Measurements from ENCODE around the gene RASGRP4.
A peak's percentile ranks its signal among the peaks of the same experiment; 100 is the strongest.

Gene RASGRP4

DNA sequence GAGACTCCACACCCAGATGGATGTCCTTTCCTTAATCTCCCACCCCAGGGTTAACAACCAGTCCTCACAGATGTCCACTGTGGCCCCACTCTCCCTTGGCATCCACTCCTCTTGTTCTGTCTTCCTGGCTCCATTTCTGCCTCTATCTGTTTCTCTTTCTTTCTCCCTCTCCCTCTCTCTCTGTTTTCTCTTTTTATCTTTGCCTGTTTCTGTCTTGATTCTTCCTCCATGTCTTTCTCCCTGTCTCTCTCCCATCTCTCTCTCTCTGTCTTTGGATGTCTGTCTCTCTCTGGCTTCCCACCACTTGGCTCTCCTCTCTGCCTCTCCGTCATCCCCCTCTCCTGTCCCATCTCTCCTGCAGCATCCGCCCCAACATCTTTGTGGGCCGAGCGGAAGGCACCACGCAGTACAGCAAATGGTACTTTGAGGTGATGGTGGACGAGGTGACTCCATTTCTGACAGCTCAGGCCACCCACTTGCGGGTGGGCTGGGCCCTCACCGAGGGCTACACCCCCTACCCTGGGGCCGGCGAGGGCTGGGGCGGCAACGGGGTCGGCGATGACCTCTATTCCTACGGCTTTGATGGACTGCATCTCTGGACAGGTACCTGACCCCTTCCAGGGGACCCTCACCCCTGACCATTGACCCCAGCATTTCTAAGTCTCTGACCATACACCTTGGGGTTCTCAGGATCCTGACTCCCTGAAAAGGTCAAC lies 31.8 kb upstream of the RASGRP4 start:
- no peak for TF ChIP-seq POLR2A (IDR thresholded peaks at IDR 0.05; ENCODE audit: extremely low read depth, insufficient read length)
- TF ChIP-seq, protein P1, sequence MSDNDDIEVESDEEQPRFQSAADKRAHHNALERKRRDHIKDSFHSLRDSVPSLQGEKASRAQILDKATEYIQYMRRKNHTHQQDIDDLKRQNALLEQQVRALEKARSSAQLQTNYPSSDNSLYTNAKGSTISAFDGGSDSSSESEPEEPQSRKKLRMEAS (IDR thresholded peaks at IDR 0.05; ENCODE audit: low read depth, low read length) = no peak
- no peak for TF ChIP-seq MYC (IDR thresholded peaks at IDR 0.05; ENCODE audit: low read depth, low read length)
- TF ChIP-seq, protein P2, sequence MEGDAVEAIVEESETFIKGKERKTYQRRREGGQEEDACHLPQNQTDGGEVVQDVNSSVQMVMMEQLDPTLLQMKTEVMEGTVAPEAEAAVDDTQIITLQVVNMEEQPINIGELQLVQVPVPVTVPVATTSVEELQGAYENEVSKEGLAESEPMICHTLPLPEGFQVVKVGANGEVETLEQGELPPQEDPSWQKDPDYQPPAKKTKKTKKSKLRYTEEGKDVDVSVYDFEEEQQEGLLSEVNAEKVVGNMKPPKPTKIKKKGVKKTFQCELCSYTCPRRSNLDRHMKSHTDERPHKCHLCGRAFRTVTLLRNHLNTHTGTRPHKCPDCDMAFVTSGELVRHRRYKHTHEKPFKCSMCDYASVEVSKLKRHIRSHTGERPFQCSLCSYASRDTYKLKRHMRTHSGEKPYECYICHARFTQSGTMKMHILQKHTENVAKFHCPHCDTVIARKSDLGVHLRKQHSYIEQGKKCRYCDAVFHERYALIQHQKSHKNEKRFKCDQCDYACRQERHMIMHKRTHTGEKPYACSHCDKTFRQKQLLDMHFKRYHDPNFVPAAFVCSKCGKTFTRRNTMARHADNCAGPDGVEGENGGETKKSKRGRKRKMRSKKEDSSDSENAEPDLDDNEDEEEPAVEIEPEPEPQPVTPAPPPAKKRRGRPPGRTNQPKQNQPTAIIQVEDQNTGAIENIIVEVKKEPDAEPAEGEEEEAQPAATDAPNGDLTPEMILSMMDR (IDR thresholded peaks at IDR 0.05; ENCODE audit: low read depth, low read length) = no peak
- no peak for DNase-seq (ENCODE audit: low read depth)
- H3K4me3 ChIP-seq (ENCODE audit: low read depth, low read length) = no peak overlapping the region

DNA sequence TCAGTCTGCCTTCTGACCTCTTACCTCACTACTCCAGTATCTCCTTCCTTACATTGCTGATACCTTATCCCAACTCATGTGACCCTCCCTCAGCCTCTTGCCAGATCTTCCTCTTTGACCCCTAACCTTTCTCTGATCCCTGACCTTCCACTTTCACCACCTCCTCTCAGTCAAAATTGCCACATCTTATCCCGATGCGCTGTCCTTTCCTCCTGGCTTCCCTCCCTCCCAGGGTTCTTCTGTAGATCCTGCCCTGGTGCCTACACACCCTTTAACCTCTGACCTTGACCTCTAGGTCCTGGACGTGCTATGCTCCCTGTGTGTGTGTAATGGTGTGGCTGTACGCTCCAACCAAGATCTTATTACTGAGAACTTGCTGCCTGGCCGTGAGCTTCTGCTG lies 31.2 kb upstream of the RASGRP4 start:
- TF ChIP-seq, protein P1 (IDR thresholded peaks at IDR 0.05; ENCODE audit: low read depth, low read length) = no peak
- TF ChIP-seq POLR2A (IDR thresholded peaks at IDR 0.05; ENCODE audit: extremely low read depth, insufficient read length) (no peak), MYC (IDR thresholded peaks at IDR 0.05; ENCODE audit: low read depth, low read length) (no peak)
- TF ChIP-seq, protein P2 (IDR thresholded peaks at IDR 0.05; ENCODE audit: low read depth, low read length) = no peak
- no peak for DNase-seq (ENCODE audit: low read depth)
- H3K4me3 ChIP-seq (ENCODE audit: low read depth, low read length) = no peak overlapping the region

DNA sequence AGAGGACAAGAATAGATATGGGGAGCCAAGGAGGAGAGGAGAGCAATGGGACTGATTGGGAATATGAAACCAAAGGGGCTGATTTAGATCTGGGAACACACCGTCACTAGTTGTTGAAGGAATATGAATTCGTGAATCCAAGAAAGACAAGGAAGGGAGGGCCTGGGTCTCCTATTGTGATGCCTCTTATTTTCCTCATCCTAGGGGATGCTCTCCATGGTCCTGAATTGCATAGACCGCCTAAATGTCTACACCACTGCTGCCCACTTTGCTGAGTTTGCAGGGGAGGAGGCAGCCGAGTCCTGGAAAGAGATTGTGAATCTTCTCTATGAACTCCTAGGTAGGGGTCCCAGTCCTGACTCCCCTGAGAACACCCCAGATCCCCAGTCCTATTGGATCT lies 29.0 kb upstream of the RASGRP4 start:
- peak; percentile 32 for DNase-seq (ENCODE audit: low read depth)
- no peak overlapping the region for H3K4me3 ChIP-seq (ENCODE audit: low read depth, low read length)
- TF ChIP-seq, protein P2 (IDR thresholded peaks at IDR 0.05; ENCODE audit: low read depth, low read length) = no peak
- no peak for TF ChIP-seq MYC (IDR thresholded peaks at IDR 0.05; ENCODE audit: low read depth, low read length)
- TF ChIP-seq POLR2A (IDR thresholded peaks at IDR 0.05; ENCODE audit: extremely low read depth, insufficient read length) = no peak
- TF ChIP-seq, protein P1 (IDR thresholded peaks at IDR 0.05; ENCODE audit: low read depth, low read length) = no peak

GRCh38 chr19:38453596-38453995 lies 27.6 kb upstream of the RASGRP4 start:
- no peak overlapping the region for H3K4me3 ChIP-seq (ENCODE audit: low read depth, low read length)
- no peak for DNase-seq (ENCODE audit: low read depth)
- TF ChIP-seq POLR2A (IDR thresholded peaks at IDR 0.05; ENCODE audit: extremely low read depth, insufficient read length) = no peak
- TF ChIP-seq, protein P2 (IDR thresholded peaks at IDR 0.05; ENCODE audit: low read depth, low read length) = no peak
- TF ChIP-seq MYC (IDR thresholded peaks at IDR 0.05; ENCODE audit: low read depth, low read length) = no peak
- TF ChIP-seq, protein P1 (IDR thresholded peaks at IDR 0.05; ENCODE audit: low read depth, low read length) = no peak

GRCh38 chr19:38452430-38453366 lies 26.7 kb upstream of the RASGRP4 start:
- H3K4me3 ChIP-seq (ENCODE audit: low read depth, low read length) = no peak overlapping the region
- TF ChIP-seq, protein P1 (IDR thresholded peaks at IDR 0.05; ENCODE audit: low read depth, low read length) = no peak
- TF ChIP-seq, protein P2 (IDR thresholded peaks at IDR 0.05; ENCODE audit: low read depth, low read length) = no peak
- TF ChIP-seq MYC (IDR thresholded peaks at IDR 0.05; ENCODE audit: low read depth, low read length) (no peak), POLR2A (IDR thresholded peaks at IDR 0.05; ENCODE audit: extremely low read depth, insufficient read length) (no peak)
- DNase-seq (ENCODE audit: low read depth) = peak; percentile 31
